ENCODE results near the gene FTH1. TPM values are rescaled to one million over a fixed set of nuclear protein-coding genes. Genes with fewer than 3 reads are reported as not detected.
A peak's percentile ranks its signal among the peaks of the same experiment; 100 is the strongest.

Gene FTH1
- total and polyA plus RNA-seq, 11 donors, result 1,764 to 5,397 (median 2,454) TPM

DNA sequence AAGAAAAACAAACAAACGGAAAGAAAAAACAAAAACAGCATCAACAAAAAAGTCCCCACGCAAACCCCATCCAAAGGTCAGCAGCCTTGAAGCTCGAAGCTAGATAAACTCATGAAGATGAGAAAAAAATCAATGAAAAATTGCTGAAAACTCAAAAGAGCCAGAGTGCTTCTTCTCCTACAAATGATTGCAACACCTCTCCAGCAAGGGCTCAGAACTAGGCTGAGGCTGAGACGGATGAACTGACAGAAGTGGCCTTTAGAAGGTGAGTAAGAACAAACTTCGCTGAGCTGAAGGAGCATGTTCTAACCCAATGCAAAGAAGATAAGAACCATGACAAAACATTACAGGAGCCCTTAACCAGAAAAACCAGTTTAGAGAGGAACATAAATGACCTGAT lies 18.4 kb upstream of the FTH1 start:
- no peaks in the 10 kb centered on the region for H3K36me3 ChIP-seq
- intact Hi-C loops (cut with DNase I), result no loop called here
- no peaks in the 10 kb centered on the region for H3K27me3 ChIP-seq
- peaks cover 0 to 19% (median 0%) of the 10 kb centered on the region in 12 donors for H3K4me1 ChIP-seq
- ATAC-seq, result no peak
- peaks cover 0 to 25% (median 0%) of the 10 kb centered on the region in 12 donors for H3K9me3 ChIP-seq
- H3K4me3 ChIP-seq, result no peak overlapping the region
- DNase-seq, result no peak
- WGBS, 4 donors, result 93 to 97% (median 94%) methylated on average over 5 of the region's 5 CpGs
- no peak overlapping the region for H3K27ac ChIP-seq
- no peak for TF ChIP-seq POLR2A (IDR thresholded peaks at IDR 0.05)
- TF ChIP-seq, protein P1, sequence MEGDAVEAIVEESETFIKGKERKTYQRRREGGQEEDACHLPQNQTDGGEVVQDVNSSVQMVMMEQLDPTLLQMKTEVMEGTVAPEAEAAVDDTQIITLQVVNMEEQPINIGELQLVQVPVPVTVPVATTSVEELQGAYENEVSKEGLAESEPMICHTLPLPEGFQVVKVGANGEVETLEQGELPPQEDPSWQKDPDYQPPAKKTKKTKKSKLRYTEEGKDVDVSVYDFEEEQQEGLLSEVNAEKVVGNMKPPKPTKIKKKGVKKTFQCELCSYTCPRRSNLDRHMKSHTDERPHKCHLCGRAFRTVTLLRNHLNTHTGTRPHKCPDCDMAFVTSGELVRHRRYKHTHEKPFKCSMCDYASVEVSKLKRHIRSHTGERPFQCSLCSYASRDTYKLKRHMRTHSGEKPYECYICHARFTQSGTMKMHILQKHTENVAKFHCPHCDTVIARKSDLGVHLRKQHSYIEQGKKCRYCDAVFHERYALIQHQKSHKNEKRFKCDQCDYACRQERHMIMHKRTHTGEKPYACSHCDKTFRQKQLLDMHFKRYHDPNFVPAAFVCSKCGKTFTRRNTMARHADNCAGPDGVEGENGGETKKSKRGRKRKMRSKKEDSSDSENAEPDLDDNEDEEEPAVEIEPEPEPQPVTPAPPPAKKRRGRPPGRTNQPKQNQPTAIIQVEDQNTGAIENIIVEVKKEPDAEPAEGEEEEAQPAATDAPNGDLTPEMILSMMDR (IDR thresholded peaks at IDR 0.05), result no peak

DNA sequence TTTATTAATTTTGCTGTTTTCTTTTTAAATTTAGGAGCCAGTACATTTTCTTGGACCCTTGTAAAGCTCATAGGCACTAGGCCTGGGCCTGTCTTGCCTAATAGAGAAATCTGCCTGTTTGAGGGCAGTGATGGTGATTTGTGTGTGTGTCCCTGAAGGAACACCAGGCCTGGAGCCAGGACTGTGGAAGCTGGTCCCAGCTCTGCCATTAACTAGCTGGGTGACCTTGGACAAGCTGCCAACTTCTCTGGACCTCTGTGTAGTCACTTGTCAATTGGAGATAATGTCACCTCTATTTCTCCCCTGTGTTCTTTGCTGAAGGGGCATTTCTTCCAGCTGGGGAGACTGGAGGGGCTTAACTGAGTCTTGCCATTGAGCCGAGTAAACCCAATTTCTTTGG lies 16.0 kb upstream of the FTH1 start:
- no peak overlapping the region for H3K4me3 ChIP-seq
- no peaks in the 10 kb centered on the region for H3K36me3 ChIP-seq
- WGBS, 4 donors, result 92 to 100% (median 94%) methylated on average over 1 of the region's 1 CpG
- peaks cover 0 to 32% (median 10%) of the 10 kb centered on the region in 12 donors for H3K4me1 ChIP-seq
- H3K27ac ChIP-seq, result peak overlapping the region in 4 of 12 donors; percentile 26 to 47 (median 35)
- peaks cover 0 to 14% (median 0%) of the 10 kb centered on the region in 12 donors for H3K9me3 ChIP-seq
- DNase-seq (peak in 2 of 5 donors; percentile 74 to 78), ATAC-seq (peak; percentile 74 to 84 (median 80))
- H3K27me3 ChIP-seq, result no peaks in the 10 kb centered on the region
- TF ChIP-seq, protein P1 (IDR thresholded peaks at IDR 0.05), result no peak
- TF ChIP-seq POLR2A (IDR thresholded peaks at IDR 0.05), result no peak
- intact Hi-C loops (cut with DNase I), result loop anchor here in 1 of 10 donors (5.0 kb wide), 1 partner anchor 34 kb away; no protein-coding TSS in a partner anchor

DNA sequence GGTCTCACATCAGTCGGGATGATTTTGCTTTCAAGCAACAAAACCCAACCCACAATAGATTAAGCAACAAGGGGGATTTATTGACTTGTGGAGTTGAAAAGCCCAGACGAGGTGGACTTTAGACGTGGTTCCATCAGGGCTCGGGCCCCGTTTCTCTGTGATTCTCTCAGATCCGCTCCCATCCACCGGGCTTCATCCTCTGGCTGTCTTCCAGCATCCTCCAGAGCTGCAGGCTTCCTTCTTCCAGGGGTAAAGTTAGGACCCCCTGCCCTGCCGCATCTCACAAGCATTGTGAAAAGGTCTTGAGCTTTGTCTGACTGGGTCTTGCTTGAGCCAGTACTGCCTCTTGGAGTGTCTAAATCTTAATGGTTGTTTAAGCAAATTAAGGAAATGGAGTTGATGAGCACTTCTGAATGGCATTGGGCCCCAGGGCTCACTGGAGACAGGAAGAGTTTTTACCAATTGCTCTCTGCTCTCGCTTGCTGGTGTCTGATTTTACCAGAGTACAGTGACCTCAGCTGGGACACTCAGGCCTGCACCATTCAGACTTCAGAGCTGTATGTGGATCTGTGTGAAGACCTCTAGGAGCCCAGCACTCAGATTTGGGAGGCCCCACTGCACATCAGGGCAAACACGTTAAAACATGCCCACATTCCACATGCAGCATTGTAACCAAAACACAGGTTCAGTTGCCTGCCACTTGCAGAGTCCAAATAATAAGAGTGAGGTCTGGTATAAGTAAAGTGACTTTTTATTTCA lies 13.5 kb upstream of the FTH1 start:
- 79 to 90% (median 84%) methylated on average over 10 of the region's 10 CpGs for WGBS, 4 donors
- peaks cover 0 to 47% (median 22%) of the 10 kb centered on the region in 12 donors for H3K4me1 ChIP-seq
- no peak overlapping the region for H3K4me3 ChIP-seq
- no peak for TF ChIP-seq POLR2A (IDR thresholded peaks at IDR 0.05)
- TF ChIP-seq, protein P1 (IDR thresholded peaks at IDR 0.05), result no peak
- H3K9me3 ChIP-seq, result no peaks in the 10 kb centered on the region
- ATAC-seq (no peak), DNase-seq (no peak)
- H3K27me3 ChIP-seq, result no peaks in the 10 kb centered on the region
- no peak overlapping the region for H3K27ac ChIP-seq
- intact Hi-C loops (cut with DNase I), result loop anchor here in 1 of 10 donors (5.0 kb wide), 1 partner anchor 36 kb away; no protein-coding TSS in a partner anchor
- no peaks in the 10 kb centered on the region for H3K36me3 ChIP-seq
